HG03196 (cell line): ENCODE measurements around the gene NRXN3.

Source experiments
- ATAC-seq: cut with Tn5 transposase; IDR thresholded peaks from one replicate; pipeline ENCODE4 v1.9.1; 2021; ENCODE audit not compliant: unreplicated experiment

The NRXN3 gene

DNA sequence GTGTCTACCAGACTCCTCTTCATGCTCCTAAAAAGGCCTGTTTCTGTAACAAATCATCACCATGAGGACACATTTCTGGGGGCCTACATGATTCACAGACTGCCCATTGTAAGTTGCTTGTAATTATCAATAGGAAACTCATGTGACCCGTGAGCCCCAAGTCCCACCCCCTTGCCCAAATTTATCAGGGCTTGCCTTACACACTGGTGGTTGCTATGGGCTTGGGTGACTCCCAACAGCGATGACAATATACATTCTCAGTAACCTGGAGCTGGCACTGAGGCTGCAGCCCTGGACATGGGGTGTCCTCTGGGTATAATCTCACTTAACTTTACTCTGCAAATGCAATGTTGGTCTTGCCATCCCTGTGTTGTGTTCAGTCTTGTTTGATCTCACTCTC is 149.2 kb downstream of the NRXN3 start:
- ATAC-seq = no peak

DNA sequence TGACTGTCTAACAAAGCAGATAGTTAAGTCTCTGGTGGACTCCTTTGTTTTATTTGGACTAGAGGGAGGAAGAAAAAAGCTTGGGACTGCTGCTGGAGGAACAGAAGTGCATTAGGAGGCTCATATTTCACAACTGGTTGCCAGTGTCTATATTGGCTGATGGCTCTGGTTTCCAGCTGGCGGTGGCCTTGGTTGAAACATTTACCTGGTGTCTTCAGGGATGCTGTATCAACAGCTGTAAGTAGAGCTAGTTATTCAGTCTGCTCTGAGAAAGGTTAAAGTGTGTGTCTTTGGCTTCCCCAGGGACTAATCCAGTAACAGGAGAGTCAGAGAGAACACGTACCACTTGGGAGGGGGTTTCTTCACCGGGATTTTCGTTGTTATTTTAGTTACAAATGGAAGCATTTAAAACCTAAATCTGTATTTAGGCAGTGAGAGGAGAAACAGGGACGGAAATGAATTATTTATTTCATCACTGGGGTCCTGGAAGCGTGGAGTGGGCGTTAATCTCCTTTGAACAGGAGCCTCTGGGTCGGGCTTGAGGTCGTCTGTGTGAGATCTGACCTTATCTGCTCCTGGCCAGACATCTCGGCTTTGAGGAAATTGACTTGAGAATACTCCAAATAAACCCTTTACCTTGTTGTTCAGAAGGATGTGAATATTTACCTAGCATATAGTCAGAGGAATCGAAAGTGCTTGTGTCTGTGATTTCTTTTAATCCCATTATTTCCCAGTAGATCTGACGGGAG is 149.9 kb downstream of the NRXN3 start:
- no peak for ATAC-seq

DNA sequence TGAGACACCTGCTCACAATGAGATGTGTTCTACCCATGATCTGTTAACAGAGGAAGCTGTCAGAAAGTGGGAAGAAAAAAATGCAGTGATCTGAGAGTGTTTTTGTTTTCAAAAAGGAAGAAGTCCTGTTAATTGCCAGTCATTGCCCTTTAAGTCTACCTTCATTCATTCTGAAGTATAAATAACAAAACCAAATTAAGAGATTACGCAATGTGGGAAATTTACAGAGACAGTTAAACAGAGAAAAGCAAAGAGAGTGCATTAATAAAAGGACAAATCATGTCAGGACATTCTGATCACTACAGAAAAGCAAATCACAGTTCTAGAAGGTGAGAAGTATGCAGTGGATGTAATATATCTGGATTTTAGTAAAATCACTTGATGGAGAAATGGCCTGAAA is 154.2 kb downstream of the NRXN3 start:
- no peak for ATAC-seq

DNA sequence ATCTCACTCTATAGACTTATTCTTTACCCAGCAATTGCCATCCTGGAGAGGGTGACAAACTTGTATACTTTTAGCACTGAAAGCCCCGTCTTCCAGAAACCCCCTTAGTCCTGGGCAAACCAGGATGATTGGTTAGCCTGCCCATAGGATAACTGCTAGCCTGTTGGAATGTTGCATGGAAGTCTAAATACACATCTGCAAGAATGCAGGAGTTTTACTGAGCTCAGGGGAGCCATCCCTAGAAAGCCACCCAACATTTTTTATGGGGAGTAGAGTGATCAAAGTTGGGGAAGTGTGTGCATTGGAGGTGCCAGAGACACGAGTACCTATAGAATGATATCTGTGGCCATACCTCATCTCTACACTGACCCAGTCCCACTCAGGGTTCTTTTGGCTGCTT is 155.7 kb downstream of the NRXN3 start:
- no peak for ATAC-seq

DNA sequence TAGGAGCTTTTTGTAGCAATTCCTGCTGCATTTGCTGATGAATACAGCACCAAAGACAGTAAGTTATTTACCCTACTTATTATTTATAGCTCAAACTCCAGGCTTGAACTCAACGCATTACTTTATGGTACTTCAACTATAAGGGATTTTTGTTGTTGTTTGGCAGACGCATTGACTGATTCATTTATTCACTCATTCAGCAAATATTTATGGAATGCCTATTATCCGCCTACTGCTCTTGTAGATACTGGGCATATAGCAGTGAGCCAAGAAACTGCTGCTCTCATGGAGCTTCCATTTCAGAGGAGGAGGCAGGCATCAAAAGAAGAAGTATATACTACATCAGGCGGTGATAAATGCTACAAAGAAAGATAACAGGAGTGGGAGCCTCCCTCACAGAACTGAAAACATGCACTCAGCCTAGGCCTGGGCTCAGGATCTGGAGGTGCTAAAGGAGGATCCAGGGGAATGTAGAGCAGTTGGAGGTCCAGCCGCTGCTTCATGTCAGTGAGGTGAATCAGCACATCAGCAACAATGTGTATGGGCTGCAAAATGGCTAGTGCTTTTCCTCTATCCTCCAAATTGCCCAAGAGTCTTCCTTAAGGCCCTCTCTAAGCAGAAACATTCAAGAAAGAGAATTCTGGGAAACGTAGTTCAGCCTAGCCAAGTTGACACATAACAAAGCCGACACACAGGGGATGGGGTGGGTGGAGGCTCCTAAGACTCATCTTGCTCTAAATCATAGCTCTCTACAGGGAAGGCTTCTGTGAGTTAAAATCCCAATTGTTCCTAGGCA is 157.5 kb downstream of the NRXN3 start:
- ATAC-seq = no peak

DNA sequence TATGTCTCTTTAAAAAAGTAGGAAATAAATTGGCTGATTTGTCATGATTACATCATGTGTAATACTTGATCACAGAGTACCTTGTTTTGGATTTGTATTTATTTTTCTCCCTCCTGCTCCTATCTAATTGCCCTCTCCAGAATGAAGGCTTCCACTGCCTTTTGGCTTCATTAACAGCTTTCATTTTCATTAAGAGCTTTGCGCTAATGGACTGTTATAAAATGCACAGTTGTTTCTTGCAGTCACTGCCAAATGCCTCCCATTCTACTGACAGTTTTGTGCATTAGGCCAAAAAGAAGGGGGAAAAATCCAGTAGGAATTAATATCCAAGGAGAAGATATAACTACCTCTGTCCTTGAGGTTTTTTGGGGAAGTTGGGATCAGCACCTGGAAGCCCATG is 159.2 kb downstream of the NRXN3 start:
- ATAC-seq = no peak

DNA sequence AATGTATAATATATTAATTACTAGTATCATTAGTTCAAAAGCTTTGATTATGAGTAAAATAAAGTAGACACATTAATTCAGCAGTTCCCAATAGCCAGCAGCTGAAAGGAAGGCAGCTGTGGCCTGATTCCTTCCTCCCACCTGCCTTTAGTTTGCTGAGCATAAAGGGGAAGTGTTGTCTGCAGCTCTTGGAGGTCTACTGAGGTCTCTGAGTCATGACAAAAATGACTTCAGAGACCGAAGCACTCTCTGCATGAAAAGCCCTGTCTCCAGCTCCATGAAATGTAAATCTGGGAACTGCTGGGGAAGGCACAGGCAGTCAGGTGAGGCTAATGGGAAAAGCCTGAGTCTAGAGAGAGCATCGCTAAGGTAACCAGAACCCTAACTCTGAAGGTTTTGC is 165.4 kb downstream of the NRXN3 start:
- ATAC-seq = no peak

DNA sequence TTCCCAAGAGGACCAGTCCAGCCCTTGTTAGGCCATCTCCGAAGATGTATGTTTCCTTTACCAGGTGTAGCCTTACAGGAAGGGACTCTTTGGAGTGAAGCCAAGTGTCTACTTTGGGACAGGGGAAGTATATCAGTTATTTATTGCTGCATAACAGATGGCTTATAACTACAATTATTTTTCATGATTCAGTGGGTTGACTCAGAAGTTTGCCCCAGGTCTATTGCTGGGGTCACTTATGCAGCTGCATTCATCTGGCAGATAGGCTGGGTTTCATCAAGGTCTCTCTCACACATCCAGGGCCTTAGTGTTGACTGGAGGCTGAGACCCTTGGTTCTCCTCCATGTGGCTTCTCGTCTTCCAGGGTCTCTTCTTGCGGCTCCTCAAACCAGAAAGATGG is 170.1 kb downstream of the NRXN3 start:
- ATAC-seq = no peak

DNA sequence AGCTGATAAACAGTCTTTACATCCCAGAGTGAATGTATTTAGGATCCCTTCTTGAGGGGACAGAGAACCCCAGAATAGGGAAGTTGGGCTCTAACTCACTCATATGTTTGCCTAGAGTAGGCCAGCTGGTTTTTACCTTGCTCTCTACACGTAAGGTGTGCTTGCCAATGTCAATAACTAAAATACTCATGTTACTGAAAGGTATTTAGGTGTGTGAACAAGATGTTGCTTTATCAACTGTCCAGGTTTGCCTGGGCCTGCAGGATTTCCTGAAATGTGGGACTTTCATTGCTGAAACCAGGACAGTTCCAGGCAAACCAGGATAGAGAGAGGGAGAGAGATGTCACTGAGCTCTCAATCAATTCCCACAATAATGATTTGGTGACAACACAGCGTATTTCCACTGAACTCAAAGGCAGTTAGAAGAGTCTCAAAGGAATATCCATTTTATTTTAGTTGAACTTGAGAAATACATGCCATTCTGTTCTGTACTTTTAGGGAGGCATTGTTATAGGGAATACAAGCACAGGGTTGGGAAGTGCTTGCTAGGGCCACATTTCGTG is 171.7 kb downstream of the NRXN3 start:
- ATAC-seq = no peak

DNA sequence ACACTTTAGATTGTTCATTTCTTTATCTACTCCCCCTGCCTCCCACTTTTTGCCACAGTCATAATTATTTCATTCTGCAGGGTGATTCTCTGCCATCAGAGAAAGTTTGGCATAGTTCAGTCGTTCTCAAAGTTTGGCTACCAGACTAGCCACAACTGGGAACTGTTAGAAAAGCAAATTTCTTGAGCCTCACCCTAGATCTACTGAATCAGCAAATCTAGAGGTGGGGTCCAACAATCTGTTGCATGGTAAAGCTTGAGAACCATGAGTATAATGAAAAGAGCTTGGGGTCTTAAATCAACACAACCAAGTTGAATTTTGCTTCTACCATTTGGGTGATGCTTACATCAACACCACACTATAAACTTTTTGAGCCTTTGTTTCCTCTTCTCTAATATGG is 172.7 kb downstream of the NRXN3 start:
- ATAC-seq = no peak

DNA sequence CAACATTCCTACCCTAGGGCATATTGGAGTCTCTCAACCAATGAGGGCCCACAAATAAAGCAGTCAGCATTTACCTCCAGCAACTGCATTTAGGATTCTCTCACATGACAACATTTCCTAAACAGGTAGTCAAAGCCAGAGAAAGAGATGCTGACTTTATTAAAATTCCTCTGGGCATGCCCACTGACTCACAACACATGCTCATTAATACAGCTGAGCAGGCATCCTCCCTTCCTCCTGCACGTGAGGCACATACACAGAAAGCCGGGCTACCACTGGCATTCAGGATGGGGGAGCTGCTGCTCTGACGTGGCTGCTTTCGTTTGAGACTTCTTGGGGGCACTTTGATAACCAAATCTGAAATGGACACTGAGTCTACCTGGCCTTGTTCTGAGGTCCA is 174.1 kb downstream of the NRXN3 start:
- no peak for ATAC-seq

DNA sequence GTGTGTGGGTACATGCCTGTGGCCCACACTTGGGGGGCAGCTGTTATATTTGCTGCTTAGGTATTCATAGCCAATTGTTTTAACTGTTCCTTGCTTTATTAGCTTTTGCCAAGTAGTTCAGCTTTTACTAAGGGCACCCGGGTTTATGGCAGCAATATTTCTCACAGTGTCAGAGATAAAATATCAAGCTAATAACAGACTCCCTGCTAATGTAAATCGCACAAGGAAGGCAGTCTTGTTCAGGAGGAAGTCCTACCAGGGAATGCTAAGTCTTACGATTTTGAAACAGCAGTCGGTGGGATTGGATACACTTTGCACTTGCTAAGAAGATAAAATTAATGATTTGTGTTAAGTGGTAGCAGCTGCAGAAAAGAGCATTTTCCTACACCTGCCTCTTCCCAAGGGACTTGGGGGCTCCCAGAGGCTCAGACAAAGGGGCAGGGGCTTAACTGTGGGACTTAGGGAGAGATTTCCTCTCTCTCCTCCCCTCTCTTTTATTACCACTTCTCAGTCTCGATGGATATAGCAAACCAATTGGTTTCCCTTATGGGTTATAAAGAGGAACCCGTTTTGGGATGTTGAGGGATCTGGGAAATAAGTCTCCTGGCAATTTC is 175.1 kb downstream of the NRXN3 start:
- no peak for ATAC-seq

DNA sequence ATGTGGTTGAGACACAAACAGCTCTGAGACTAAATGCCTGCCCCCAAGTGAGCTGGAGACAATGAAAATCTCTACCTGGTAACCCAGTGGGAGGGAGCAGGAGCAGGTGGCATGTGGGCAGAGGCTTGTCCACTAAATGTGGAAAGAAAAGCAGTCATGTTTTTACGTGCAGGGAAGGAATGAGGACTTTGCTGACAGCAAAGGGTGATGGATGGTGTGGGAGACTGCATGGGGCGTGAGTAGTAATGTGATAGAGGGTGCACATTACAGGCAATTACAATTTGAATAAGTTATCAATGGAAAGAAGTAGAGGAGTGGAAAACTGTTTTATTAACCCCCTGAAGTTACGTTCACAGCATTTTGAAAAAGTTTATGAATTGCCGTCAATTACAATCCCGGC is 176.6 kb downstream of the NRXN3 start:
- ATAC-seq = no peak

DNA sequence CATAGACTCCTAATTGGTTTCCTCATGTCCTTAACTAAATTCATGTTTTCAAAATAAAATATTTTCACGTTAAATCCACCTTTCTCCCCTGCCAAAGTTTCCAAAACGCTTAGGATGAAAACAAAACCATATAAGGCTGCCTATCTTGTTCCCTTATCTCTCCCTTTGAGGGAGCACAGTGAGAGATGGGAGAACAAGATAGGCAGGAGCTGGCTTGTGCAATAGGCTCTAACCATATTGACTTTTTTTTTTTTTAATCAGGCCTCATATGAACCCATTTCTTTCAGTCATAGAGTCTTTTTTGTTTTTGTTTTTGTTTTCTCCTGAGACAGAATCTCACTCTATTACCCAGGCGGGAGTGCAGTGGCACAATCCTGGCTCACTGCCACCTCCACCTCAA is 184.9 kb downstream of the NRXN3 start:
- no peak for ATAC-seq

DNA sequence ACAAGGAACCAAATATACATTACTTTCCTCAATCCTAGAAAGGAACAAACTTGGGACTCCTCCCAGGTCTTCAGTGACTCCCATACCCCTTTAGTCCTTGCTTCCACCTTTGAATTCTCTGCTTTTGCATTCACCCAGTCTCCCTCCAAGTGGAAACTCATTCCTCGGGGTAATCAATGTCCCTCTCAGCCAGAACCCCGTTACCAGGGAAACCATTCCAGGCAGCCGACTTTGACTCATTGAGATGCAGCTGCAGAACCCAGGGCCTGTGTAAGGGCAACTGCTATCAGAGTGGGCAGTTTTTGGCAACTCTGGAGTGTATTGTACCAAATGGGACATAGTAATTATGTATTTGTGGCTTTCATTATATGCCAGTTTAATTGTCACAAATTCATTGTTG is 186.2 kb downstream of the NRXN3 start:
- ATAC-seq = no peak

DNA sequence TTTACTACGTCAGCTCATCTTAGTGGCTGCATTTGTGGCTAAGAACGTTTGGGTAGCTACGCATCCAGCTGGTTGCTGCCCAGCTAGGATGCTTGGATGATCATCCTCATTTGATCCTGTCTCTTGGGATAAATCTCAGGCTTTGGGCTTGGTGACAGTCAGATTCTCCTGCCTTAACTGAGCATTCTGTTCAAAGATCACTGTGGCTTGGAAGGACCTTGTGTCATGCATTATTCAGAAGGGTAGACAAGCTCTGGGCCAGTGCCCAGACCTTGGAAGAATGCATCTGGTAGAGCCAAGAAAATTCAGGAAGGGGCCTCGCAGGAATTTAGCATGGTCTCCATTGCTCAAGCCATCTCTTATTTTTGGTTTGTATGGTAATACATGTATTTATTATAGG is 188.4 kb downstream of the NRXN3 start:
- no peak for ATAC-seq

DNA sequence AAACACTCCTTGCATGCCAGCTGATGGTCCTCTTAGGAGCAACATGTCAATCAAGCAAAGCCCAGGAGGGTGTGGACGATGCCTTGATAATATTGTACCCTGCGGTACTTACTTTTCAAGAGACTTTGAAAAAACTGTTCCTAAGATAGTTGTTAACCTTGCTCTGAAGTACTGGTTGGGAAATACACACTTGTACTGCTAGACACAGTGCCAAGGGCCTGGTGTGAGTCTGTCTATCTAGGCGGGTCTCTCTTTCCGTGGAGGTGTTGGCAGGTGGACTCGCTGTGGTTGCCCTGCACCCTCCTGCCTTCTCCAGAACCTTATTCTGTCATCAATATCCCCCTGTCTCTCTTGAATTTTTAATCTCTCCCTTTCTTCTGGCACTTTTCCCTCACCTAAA is 189.4 kb downstream of the NRXN3 start:
- no peak for ATAC-seq

DNA sequence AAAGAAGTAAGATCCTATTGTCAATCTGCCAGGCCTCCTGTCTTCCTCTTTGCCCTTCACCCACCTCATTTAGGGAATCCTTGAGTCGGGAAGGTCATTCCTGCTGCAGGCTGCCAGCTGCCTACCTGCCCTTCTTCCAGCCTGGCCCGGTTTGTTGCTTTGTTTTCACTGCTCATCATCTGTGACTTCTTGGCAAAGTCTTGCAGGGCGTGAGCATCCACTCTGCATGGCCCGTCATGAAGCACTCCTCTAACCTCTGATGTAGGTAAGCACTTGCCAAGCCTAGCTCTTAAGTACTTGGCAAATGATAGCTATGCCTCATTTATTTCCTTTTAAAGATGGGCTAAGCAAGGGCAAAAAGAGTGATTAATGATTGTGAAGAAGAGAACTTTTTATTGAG is 192.8 kb downstream of the NRXN3 start:
- no peak for ATAC-seq

DNA sequence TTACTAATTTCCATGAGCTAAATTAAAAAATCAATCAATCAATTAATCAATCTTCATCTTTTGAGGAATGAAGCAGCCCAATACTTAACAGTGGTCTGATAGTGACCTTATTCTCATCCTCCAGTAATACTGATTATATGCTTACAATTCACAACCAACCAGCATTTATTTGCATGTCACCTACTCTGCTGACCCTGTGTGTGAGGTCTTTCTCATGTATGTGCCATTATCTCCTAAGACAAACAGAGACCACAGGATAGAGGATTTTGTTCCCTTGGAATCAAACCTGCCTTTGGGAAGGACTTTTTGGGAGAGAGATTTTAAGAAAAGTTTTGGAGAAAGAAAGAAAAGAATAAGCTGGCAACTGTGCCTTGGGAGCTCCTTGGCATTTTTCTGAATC is 197.2 kb downstream of the NRXN3 start:
- ATAC-seq = no peak

DNA sequence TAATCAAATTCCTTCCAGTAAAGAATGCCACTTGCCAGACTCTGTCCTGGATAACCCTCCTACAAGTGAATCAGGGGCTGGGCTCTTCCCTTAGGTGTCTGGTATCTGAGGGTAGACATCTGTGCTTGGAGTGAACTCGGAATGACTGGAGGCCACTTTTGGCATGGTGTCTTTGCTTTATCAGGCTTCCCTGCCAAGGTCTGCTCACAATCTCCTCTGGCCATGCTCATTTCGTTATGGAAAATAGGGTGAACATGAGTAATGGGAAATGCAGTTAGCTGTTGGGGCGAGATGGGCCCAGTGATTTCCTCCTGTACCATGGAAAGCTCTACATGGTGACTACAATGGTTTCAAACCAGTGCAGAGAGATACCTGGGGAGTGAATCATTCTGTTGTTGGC is 212.9 kb downstream of the NRXN3 start:
- ATAC-seq = no peak

DNA sequence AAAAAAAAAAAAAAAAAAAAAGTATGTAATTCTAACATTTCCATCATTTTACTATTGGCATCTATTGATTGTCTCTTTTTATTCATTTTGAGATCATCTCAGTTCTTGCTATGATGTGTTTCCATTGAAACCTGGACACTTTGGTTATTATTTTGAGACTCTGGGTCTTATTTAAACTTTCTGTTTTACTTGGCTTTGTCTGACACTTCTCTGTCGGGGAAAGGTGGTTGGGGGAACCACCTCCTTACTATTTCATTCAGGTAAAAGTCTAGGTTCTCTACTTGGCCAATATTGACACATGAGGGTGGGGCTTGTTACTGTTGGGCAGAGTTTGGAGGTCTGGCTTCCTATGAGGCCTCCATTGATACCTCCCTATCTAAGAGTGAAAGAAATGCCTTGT is 228.0 kb downstream of the NRXN3 start:
- no peak for ATAC-seq

DNA sequence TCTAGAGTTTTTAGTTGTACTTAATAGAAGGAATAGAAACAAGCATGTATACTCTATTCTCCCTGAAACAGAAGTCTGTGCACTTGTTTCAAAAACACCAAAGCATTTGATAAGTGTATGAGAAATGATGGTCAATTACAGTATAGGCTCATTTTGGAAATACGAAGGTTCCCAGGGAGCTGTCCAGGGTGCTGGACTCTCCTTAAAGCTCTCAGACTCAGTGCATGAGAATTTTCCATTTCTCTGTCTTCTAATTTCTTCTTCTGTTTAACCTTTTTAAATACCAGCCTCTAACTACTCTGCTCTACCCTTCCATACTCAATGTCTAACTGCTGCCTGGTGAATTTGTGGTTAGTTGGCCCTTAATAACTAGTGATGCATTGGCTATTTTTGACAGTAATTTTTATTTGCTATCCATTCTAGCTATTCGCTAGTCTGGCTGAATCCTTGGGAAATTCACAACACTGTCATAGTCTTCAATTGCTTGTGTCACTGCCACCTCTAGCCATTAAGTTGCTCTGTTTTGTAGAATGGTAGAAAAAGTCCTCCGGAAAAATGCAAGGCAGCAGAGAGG is 229.2 kb downstream of the NRXN3 start:
- ATAC-seq = no peak
